IPS DF 6.9 (cell line): ENCODE measurements around the gene SLC25A3.
"Not testable (repeated sequence)": the region's sequence is repeated elsewhere in the genome, so short reads cannot be mapped to it uniquely, and the experiment has no call there.

ENCODE experiments used
- DNase-seq: peaks from one replicate; pipeline ENCODE4 v3.0.0-alpha.2; 2013; ENCODE audit warnings: low read depth, low spot score
- H3K27ac ChIP-seq: one replicate; pipeline ENCODE4 v1.5.1; 2013; ENCODE audit warnings: low read length, control low read depth
- H3K27me3 ChIP-seq: 2 replicates; pipeline ENCODE4 v1.6.1; 2013; ENCODE audit warnings: mild to moderate bottlenecking, low read length; ENCODE audit not compliant: control insufficient read depth, insufficient read depth
- H3K36me3 ChIP-seq: 2 replicates; pipeline ENCODE4 v1.6.1; 2013; ENCODE audit warnings: low read length; ENCODE audit not compliant: control insufficient read depth, insufficient read depth
- H3K4me1 ChIP-seq: 2 replicates; pipeline ENCODE4 v1.6.1; 2013; ENCODE audit warnings: low read length; ENCODE audit not compliant: control insufficient read depth, insufficient read depth
- H3K4me3 ChIP-seq: 2 replicates; pipeline ENCODE4 v1.5.1; 2013; ENCODE audit warnings: mild to moderate bottlenecking, low read length
- H3K9me3 ChIP-seq: 2 replicates; pipeline ENCODE4 v1.6.1; 2013; ENCODE audit warnings: low read length, inconsistent platforms; ENCODE audit not compliant: control insufficient read depth, insufficient read depth
- WGBS: extraction: QIAGEN DNeasy Blood & Tissue Kit; methylation state at CpG from one replicate; pipeline ENCODE4 v1.1.7; 2013; ENCODE audit warnings: mixed read lengths, missing lambda C conversion rate; ENCODE audit not compliant: insufficient read length, insufficient coverage; 5-methylcytosine and 5-hydroxymethylcytosine counted together

SLC25A3 gene

DNA sequence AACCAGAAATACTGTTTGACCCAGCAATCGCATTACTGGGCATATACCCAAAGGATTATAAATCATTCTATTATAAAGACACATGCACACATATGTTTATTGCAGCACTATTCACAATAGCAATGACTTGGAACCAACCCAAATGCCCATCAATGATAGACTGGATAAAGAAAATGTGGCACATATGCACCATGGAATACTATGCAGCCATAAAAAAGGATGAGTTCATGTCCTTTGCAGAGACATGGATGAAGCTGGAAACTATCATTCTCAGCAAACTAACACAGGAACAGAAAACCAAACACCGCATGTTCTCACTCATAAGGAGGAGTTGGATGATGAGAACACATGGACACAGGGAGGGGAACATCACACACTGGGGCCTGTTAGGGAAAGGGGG lies 16.7 kb upstream of the SLC25A3 start:
- not testable (repeated sequence) for H3K36me3 ChIP-seq, H3K4me3 ChIP-seq, H3K9me3 ChIP-seq, H3K27me3 ChIP-seq, H3K27ac ChIP-seq, H3K4me1 ChIP-seq, DNase-seq
- WGBS, result no CpG with 5 or more reads among the region's 2 CpGs

DNA sequence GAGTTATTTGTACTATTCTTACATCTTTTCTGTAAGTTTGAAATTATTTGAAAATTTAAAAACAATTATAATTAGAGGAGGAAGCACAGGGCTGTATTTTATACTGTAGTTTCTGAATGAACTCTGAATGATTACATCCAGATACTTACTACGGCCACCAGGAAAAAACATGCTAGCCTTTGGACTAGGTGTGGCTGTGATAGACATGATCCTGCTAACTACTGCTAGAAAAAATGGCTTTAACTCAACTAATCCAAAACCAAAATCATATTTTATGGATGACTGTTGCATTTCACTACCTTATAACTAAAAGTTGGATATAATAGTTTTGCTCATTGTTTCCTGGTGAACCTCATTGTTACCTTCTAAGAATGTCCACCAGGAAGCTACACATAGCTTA lies 15.1 kb upstream of the SLC25A3 start:
- no peaks in the 10 kb centered on the region for H3K36me3 ChIP-seq
- H3K27me3 ChIP-seq, result no peaks in the 10 kb centered on the region
- no peak overlapping the region for H3K4me3 ChIP-seq
- H3K4me1 ChIP-seq, result no peaks in the 10 kb centered on the region
- DNase-seq, result no peak
- no peak overlapping the region for H3K27ac ChIP-seq
- WGBS, result no CpG with 5 or more reads among the region's 1 CpG
- no peaks in the 10 kb centered on the region for H3K9me3 ChIP-seq

DNA sequence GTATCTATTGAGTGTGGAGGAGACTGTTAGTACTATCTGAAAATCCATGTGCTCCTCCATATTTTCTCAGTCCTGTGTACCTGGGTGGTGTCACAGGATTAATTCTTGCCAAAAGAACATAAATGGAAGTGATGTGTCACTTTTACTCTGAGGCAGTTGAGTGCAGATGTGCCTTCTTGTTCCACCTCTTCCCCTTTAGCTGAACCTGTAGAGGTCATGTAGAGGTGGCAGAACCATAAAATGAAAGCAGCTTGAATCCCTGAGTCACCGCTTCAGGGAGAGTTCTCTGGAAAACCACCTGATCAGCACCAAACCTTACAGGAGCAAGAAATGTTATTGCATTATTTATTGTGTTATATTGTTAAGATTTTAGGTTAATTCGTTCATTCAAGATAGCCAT lies 14.7 kb upstream of the SLC25A3 start:
- no peak overlapping the region for H3K4me3 ChIP-seq
- H3K9me3 ChIP-seq, result no peaks in the 10 kb centered on the region
- H3K4me1 ChIP-seq, result no peaks in the 10 kb centered on the region
- WGBS, result no CpG with 5 or more reads among the region's 2 CpGs
- no peak overlapping the region for H3K27ac ChIP-seq
- DNase-seq, result no peak
- no peaks in the 10 kb centered on the region for H3K36me3 ChIP-seq
- H3K27me3 ChIP-seq, result no peaks in the 10 kb centered on the region

DNA sequence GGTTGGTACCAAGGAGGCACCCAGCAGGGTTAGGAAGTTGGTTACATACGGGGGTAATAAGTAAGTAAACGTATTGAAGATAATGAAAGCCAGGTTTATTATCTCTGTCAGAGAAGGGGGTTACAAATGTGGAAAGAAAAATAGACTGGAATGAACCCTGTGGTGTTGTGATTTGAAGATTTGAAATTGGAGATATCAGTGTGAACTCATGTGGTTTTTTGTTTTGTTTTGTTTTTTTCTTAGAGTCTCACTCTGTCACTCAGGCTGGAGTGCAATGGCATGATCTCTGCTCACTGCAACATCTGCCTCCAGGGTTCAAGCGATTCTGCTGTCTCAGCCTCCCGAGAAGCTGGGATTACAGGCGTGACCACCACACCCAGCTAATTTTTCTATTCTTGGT lies 14.1 kb upstream of the SLC25A3 start:
- H3K9me3 ChIP-seq, result no peaks in the 10 kb centered on the region
- DNase-seq, result no peak
- H3K27ac ChIP-seq, result no peak overlapping the region
- no peaks in the 10 kb centered on the region for H3K4me1 ChIP-seq
- no peaks in the 10 kb centered on the region for H3K36me3 ChIP-seq
- no peak overlapping the region for H3K4me3 ChIP-seq
- WGBS, result 100% methylated on average over 1 of the region's 5 CpGs
- no peaks in the 10 kb centered on the region for H3K27me3 ChIP-seq

DNA sequence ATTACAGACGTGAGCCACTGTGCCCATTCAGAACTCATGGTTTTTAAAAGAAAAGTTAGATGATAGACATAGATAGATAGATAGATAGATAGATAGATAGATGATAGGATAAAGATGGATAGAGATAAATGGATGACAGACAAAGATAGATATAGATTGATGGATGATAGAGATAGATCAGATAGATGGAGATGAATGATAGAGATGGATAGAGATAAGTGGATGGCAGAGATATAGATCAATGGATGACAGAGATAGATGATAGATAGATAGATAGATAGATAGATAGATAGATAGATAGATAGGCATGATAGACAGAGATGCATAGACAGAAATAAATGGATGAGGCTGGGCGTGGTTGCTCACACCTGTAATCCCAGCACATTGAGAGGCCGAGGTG lies 13.7 kb upstream of the SLC25A3 start:
- no CpG with 5 or more reads among the region's 3 CpGs for WGBS

DNA sequence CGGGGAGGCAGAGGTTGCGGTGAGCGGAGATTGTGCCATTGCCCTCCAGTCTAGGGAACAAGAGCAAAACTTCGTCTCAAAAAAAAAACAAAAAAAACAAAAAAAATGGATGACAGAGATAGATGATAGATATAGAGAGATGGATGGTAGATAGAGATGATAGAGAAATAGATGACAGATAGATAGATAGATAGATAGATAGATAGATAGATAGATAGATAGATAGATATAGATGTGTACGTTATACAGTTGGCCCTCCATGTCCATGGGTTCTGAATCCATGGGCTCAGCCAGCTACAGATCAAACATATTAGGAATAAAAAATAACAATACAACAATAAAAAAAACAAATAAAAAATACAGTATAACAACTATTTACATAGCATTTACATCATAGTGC lies 12.8 kb upstream of the SLC25A3 start:
- Histone ChIP-seq H3K4me3 (no peak overlapping the region), H3K27ac (no peak overlapping the region), H3K9me3 (no peaks in the 10 kb centered on the region), H3K4me1 (no peaks in the 10 kb centered on the region), H3K36me3 (no peaks in the 10 kb centered on the region), H3K27me3 (no peaks in the 10 kb centered on the region)
- WGBS, result no CpG with 5 or more reads among the region's 5 CpGs
- DNase-seq, result no peak

More for the DNA sequence above, 13.7 kb upstream of the SLC25A3 start:
- DNase-seq, result no peak
- Histone ChIP-seq H3K9me3 (no peaks in the 10 kb centered on the region), H3K4me1 (no peaks in the 10 kb centered on the region), H3K4me3 (no peak overlapping the region), H3K27me3 (no peaks in the 10 kb centered on the region), H3K36me3 (no peaks in the 10 kb centered on the region), H3K27ac (no peak overlapping the region)

DNA sequence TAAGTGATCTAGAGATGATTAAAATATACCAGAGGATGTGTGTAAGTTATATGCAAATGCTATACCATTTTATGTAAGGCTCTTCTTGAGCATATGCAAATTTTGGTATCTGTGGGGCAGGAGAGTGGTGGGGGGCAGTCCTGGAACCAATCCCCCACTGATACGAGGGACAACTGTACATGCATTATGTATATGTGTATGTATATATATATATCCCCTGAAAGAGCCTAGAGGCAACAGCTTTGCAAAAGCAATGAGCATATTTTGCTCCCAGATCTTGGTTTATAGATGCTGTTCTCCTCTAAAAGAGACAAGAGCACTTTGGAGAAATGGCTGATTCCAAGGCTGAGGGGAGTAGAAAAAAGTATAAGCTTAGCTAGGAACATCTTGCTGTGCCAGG lies 12.4 kb upstream of the SLC25A3 start:
- no CpG with 5 or more reads among the region's 1 CpG for WGBS

DNA sequence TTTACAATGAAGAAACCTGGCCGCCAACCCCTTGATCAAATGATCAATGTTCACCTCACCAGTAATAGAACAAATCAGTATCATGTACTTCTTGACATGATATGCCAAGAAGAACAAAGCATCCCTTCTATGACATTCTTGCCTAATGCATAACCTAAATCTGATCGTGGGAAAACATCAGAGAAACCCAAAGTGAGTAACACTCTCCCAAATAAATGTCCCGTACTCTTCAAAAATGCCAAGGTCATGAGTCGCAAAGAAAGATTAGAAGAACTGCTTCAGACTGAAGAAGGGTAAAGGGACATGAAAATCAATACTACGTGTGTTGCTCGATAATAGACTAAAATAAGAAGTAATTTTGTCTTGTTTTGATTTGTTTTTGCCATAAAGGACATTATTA lies 11.4 kb upstream of the SLC25A3 start:
- no CpG with 5 or more reads among the region's 6 CpGs for WGBS
- no peaks in the 10 kb centered on the region for H3K9me3 ChIP-seq
- no peaks in the 10 kb centered on the region for H3K27me3 ChIP-seq
- DNase-seq, result no peak
- no peak overlapping the region for H3K4me3 ChIP-seq
- no peaks in the 10 kb centered on the region for H3K36me3 ChIP-seq
- no peak overlapping the region for H3K27ac ChIP-seq
- no peaks in the 10 kb centered on the region for H3K4me1 ChIP-seq

More for the DNA sequence above, 12.4 kb upstream of the SLC25A3 start:
- Histone ChIP-seq H3K4me3 (no peak overlapping the region), H3K36me3 (no peaks in the 10 kb centered on the region), H3K4me1 (no peaks in the 10 kb centered on the region), H3K9me3 (no peaks in the 10 kb centered on the region), H3K27me3 (no peaks in the 10 kb centered on the region), H3K27ac (no peak overlapping the region)
- no peak for DNase-seq

DNA sequence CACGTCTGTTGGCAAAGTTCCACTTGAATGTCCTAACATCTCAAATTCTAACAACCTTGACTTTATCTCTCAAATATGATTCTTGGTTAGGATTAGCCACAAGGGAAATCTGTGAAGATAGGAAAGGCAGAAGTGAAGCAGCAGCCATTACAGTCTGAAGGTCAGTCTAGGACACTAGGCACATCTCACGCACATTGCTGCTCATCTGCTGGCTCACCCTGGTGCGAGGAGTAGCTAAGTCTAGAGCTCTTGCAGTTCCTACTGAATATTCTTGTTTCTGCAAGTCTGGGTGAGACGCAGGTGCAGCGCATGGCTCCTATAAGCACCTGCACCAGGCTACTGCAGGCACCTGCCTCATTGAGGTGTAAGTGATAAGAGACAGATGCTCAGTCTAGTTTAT lies 6.4 kb upstream of the SLC25A3 start:
- WGBS, result no CpG with 5 or more reads among the region's 5 CpGs
- DNase-seq, result no peak
- no peaks in the 10 kb centered on the region; the same call in 1 of the 2 replicates for H3K4me1 ChIP-seq
- H3K36me3 ChIP-seq, result no peaks in the 10 kb centered on the region
- no peak overlapping the region for H3K27ac ChIP-seq
- no peaks in the 10 kb centered on the region for H3K9me3 ChIP-seq
- no peaks in the 10 kb centered on the region for H3K27me3 ChIP-seq
- no peak overlapping the region for H3K4me3 ChIP-seq

DNA sequence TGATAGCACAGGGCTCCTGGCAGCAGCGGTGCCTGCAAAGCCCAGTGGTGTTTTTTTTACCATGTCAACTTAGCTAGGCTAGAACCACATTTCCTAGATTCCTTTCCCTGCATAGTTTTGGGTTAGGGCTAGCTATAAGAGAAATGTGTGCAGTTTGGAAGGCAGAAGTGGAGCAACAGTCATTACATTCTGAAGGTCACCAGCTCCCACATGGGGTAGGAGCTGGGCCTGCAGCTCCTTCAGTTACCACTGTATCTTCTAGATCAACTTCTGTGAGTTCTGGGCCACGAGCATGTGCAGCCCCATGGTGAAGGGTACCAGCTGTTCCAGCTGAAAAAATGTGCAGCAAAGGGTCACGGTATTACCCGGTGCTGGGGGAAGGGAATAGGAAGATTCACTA lies 2.3 kb upstream of the SLC25A3 start:
- H3K27ac ChIP-seq, result no peak overlapping the region
- WGBS, result no CpG with 5 or more reads among the region's 4 CpGs
- no peaks in the 10 kb centered on the region; the same call in 1 of the 2 replicates for H3K4me1 ChIP-seq

DNA sequence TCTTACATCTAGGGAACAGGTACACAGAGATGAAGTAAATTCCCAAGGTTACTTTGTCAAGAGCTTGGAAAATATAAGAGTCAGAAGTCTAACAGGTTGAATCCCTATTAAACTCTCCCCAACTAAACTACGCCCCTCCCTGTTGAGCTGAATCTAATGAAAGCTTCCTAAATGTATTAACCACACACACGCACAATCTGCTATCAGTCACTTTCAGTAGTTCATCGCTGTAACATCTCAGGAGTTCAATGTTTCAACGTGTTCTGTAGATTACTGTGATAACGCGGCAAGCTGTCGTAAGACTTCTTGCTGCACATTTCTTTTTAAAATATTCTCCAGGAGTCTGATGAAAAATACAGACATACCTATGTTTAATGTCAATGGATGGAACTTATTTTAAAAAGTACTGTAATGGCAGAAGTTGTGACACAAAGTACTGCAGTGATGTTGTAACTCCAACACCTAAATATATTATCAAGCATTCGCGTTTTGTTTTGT lies 612 bp upstream of the SLC25A3 start:
- no peaks in the 10 kb centered on the region for H3K27me3 ChIP-seq
- H3K4me1 ChIP-seq, result no peaks in the 10 kb centered on the region
- H3K9me3 ChIP-seq, result no peaks in the 10 kb centered on the region
- DNase-seq, result no peak
- peaks cover 3% of the 10 kb centered on the region; the same call in 1 of the 2 replicates for H3K36me3 ChIP-seq
- no peak overlapping the region for H3K27ac ChIP-seq
- H3K4me3 ChIP-seq, result no peak overlapping the region; the same call in 1 of the 2 replicates
- no CpG with 5 or more reads among the region's 9 CpGs for WGBS

More for the DNA sequence above, 2.3 kb upstream of the SLC25A3 start:
- Histone ChIP-seq H3K9me3 (no peaks in the 10 kb centered on the region), H3K27me3 (no peaks in the 10 kb centered on the region), H3K36me3 (no peaks in the 10 kb centered on the region; the same call in 1 of the 2 replicates), H3K4me3 (no peak overlapping the region)
- no peak for DNase-seq
